ENCODE results near the gene CRB3. TPM values are rescaled to one million over a fixed set of nuclear protein-coding genes. Genes with fewer than 3 reads are reported as not detected.
"Not testable (repeated sequence)": the region's sequence is repeated elsewhere in the genome, so short reads cannot be mapped to it uniquely, and the experiment has no call there.

Gene CRB3
- total RNA-seq, 4 donors from 2014 or later, result 1.8 to 2.7 (median 2.4) TPM; not detected in 1

- Histone ChIP-seq H3K4me1 (peaks cover 28 to 48% (median 42%) of the 10 kb centered on the region in 4 donors), H3K4me3 (peak within 1 kb of the TSS; percentile 76 to 87 (median 84)), H3K27ac (replicated peaks in 1 of 4) (peak within 1 kb of the TSS; percentile 84 to 94 (median 90)), H3K27me3 (no peaks in the 10 kb centered on the region), H3K36me3 (peaks cover 7 to 33% (median 28%) of the 10 kb centered on the region in 4 donors), H3K9me3 (no peaks in the 10 kb centered on the region)
- intact Hi-C loops (cut with DNase I), result no loop called here
- TF ChIP-seq EP300 (IDR thresholded peaks at IDR 0.05) (no peak), POLR2A (IDR thresholded peaks at IDR 0.05; ENCODE audit: low read depth) (no peak), CTCF (IDR thresholded peaks at IDR 0.05) (peak in 1 of 3 experiments; percentile 27), POLR2AphosphoS5 (IDR thresholded peaks at IDR 0.05) (peak; percentile 87 to 94)
- WGBS, result 1% methylated on average over 62 of the region's 114 CpGs
- DNase-seq (ENCODE audit: extremely low spot score), result no peak
Observed at GRCh38 chr19:6424195-6424938, 39.7 kb upstream of the CRB3 start, which contains the start of gene KHSRP. KHSRP (minus strand) TSS chr19:6424811; CDS start chr19:6424701, 110 bp downstream.

- H3K4me1 ChIP-seq, result peaks cover 28 to 45% (median 42%) of the 10 kb centered on the region in 4 donors
- peak overlapping the region; percentile 84 to 94 (median 90) for H3K27ac ChIP-seq (replicated peaks in 1 of 4)
- peaks cover 0 to 26% (median 21%) of the 10 kb centered on the region in 4 donors for H3K36me3 ChIP-seq
- H3K9me3 ChIP-seq, result no peaks in the 10 kb centered on the region
- no peak for TF ChIP-seq POLR2A (IDR thresholded peaks at IDR 0.05; ENCODE audit: low read depth)
- peak; percentile 57 to 64 for TF ChIP-seq POLR2AphosphoS5 (IDR thresholded peaks at IDR 0.05)
- peak in 1 of 3 experiments; percentile 6 for TF ChIP-seq CTCF (IDR thresholded peaks at IDR 0.05)
- no peak for TF ChIP-seq EP300 (IDR thresholded peaks at IDR 0.05)
- peak overlapping the region; percentile 76 to 87 (median 84) for H3K4me3 ChIP-seq
- intact Hi-C loops (cut with DNase I), result no loop called here
- peak; percentile 100 for DNase-seq (ENCODE audit: extremely low spot score)
- no peaks in the 10 kb centered on the region for H3K27me3 ChIP-seq
- 6% methylated on average over 42 of the region's 43 CpGs for WGBS
Observed at GRCh38 chr19:6424939-6425731, 38.9 kb upstream of the CRB3 start.

GRCh38 chr19:6425732-6426620 lies 38.1 kb upstream of the CRB3 start:
- Histone ChIP-seq H3K4me3 (peak overlapping the region; percentile 28 to 82 (median 44)), H3K4me1 (peaks cover 28 to 38% (median 36%) of the 10 kb centered on the region in 4 donors), H3K27me3 (no peaks in the 10 kb centered on the region), H3K9me3 (no peaks in the 10 kb centered on the region), H3K36me3 (peaks cover 0 to 17% (median 12%) of the 10 kb centered on the region in 4 donors), H3K27ac (replicated peaks in 1 of 4) (peak overlapping the region; percentile 84 to 94 (median 90))
- WGBS, result 94% methylated on average over 21 of the region's 21 CpGs
- intact Hi-C loops (cut with DNase I), result no loop called here
- no peak for DNase-seq (ENCODE audit: extremely low spot score)
- TF ChIP-seq POLR2A (IDR thresholded peaks at IDR 0.05; ENCODE audit: low read depth), result no peak
- no peak for TF ChIP-seq POLR2AphosphoS5 (IDR thresholded peaks at IDR 0.05)
- TF ChIP-seq EP300 (IDR thresholded peaks at IDR 0.05), result no peak
- no peak for TF ChIP-seq CTCF (IDR thresholded peaks at IDR 0.05)

DNA sequence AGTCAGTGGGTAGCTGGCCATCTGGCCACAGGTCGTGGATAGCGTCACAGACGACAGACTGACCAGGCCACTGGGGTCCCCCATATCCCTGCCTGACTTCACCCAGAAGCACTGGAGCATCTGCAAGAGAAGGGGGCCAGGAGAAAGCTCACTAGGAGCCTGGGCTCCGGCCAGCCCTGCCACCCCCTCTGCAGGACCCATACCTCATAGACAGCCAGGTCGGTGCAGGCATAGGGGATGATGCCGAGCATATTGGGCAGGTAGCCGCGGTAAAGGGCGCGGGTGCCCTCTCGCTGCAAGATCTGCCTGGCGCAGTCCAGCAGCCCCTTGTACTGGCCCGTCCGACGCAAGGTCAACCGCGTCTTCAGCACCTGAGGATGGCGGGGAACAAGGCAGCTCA lies 36.9 kb upstream of the CRB3 start:
- intact Hi-C loops (cut with DNase I), result no loop called here
- Histone ChIP-seq H3K9me3 (no peaks in the 10 kb centered on the region), H3K36me3 (peaks cover 0 to 6% (median under 1%) of the 10 kb centered on the region in 4 donors), H3K27me3 (no peaks in the 10 kb centered on the region), H3K4me1 (peaks cover 18 to 26% (median 24%) of the 10 kb centered on the region in 4 donors), H3K27ac (replicated peaks in 1 of 4) (no peak overlapping the region), H3K4me3 (no peak overlapping the region)
- TF ChIP-seq POLR2AphosphoS5 (IDR thresholded peaks at IDR 0.05) (no peak), POLR2A (IDR thresholded peaks at IDR 0.05; ENCODE audit: low read depth) (no peak), EP300 (IDR thresholded peaks at IDR 0.05) (no peak), CTCF (IDR thresholded peaks at IDR 0.05) (no peak)
- 93% methylated on average over 18 of the region's 18 CpGs for WGBS
- no peak for DNase-seq (ENCODE audit: extremely low spot score)

DNA sequence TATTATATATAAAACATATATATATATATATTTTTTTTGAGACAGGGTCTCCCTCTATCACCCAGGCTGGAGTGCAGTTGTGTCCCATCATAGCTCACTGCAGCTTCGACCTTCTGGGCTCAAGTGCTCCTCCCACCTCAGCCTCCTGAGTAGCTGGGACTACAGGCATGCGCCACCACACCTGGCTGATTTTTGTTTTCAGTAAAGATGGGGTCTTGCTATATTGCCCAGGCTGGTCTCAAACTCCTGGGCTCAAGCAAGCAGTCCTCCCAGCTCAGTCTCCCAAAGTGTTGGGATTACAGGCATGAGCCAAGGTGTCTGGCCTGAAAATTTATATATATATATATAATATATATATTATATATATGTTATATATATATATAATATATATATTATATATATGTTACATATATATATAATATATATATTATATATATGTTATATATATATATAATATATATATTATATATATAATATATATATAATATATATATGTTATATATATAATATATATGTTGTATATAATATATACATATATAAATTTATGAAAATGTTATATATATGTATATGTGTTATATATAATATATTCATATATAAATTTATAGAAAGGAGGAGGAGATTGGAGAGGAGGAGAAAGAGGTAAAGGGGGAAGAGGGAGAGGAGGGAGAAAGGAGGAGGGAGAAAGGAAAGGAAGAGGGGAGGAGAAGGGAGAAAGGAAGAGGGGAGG lies 35.2 kb upstream of the CRB3 start:
- H3K27ac ChIP-seq (replicated peaks in 1 of 4); intact Hi-C loops (cut with DNase I); H3K36me3 ChIP-seq; H3K4me3 ChIP-seq; H3K4me1 ChIP-seq; H3K9me3 ChIP-seq; H3K27me3 ChIP-seq; DNase-seq (ENCODE audit: extremely low spot score): not testable (repeated sequence)
- WGBS, result 89% methylated on average over 2 of the region's 2 CpGs

All from esophagus muscularis mucosa (tissue), 4 donors.